Retina (tissue), 1 donor: ENCODE measurements around the gene VPS9D1.
"Not testable (repeated sequence)": the region's sequence is repeated elsewhere in the genome, so short reads cannot be mapped to it uniquely, and the experiment has no call there.

Experiments
- DNase-seq: peaks from one replicate; pipeline ENCODE4 v3.0.0-alpha.2; 2016

VPS9D1 gene

DNA sequence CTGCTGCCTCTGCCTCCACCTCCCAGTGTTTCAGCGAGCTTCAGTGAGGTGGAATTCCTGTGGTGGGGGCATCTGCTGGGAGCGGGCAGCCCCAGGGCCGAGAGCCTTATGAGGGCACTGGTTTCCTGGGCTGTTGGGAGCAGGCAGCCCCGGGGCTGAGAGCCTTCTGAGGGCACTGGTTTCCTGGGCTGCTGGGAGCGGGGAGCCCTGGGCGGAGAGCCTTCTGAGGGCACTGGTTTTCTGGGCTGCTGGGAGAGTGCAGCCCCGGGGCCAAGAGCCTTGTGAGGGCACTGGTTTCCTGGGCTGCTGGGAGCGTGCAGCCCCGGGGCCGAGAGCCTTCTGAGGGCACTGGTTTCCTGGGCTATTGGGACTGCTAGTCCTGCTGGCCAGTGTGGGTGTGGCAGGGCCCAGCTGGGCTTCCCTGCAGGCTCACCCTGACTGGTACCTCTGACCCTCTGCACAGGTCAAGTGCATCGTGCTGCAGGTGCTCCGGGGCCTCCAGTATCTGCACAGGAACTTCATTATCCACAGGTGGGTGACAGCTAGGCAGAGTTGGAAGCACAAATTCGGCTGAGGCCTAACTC, 28.6 kb downstream of the VPS9D1 start:
- DNase-seq = no peak

GRCh38 chr16:89691231-89691985, 29.3 kb downstream of the VPS9D1 start:
- DNase-seq = no peak

DNA sequence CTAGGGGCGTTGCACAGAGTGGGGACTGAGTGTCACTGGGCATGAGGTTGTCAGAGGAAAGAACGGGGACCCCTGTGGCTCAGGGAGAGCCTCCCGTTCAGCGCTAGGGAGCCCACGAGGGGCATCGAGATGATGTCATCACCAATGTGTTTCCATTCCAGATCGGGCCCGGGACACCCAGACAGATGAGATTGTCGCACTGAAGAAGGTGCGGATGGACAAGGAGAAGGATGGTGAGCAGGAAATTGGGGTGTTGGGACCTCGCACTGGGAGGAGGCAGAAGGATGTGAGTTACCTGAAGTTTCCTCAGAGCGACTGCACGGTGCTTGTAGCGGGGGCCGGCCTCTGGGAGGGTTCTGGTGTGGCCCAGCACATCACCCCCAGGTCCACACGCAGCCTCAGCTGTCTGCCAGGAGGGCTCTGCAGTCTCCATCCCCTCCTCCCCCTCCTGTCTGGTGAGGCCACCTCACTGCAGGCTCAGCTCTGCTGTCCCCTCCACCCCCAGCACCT, 30.3 kb downstream of the VPS9D1 start:
- DNase-seq = no peak

GRCh38 chr16:89689621-89690020, 31.1 kb downstream of the VPS9D1 start:
- DNase-seq = not testable (repeated sequence)

DNA sequence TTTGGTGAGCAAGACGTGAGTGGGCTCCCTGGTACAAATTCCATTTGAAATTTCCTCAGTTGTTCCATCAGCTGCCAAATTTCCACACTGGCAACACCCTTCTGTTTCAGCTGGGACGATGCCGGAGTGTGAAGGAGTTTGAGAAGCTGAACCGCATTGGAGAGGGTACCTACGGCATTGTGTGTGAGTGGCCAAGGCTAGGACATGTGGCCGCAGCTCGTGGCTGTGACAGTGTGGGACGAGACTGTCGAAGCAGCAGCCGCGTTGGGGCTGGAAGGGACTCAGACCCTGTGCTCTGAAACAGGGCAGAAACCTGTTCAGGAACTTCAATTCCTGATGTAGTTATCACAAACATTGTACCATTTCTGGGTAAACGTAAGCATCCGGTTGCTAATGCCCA, 31.6 kb downstream of the VPS9D1 start:
- no peak for DNase-seq

- DNase-seq = no peak
Observed at GRCh38 chr16:89688395-89688794, 32.3 kb downstream of the VPS9D1 start.

- DNase-seq = peak; percentile 84
Observed at GRCh38 chr16:89687092-89687940, 33.4 kb downstream of the VPS9D1 start.

DNA sequence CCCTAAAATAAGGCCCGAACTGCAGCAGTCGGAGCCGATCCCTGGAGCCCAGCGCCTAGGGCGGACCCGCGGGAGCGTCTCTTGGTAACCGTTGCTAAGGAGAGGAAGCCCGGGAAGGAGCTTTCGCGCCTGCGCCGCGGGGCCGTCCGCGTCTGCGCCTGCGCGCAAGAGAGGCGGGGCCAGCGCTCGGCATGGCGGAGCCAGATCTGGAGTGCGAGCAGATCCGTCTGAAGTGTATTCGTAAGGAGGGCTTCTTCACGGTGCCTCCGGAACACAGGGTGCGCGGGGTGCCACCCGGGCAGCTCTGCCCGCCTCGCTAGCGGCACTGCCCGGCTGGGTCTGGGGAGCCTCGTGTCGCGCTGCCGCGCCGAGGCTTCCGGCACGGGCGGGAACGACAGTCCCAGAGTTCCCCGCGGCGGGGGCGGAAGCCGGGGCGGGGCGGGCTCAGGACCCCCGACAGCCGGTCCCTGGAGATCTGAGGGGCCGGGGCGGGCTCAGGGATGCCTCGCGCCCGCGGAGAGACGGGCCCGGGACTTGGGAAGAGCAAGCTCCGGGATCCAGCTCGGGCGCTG, 34.1 kb downstream of the VPS9D1 start, which contains the start of gene CDK10:
Gene CDK10 (plus strand): TSS at position 170 of the 572 bp plus-strand sequence. CDS start 22 bp downstream, at position 192.
- peak; percentile 99 for DNase-seq

DNA sequence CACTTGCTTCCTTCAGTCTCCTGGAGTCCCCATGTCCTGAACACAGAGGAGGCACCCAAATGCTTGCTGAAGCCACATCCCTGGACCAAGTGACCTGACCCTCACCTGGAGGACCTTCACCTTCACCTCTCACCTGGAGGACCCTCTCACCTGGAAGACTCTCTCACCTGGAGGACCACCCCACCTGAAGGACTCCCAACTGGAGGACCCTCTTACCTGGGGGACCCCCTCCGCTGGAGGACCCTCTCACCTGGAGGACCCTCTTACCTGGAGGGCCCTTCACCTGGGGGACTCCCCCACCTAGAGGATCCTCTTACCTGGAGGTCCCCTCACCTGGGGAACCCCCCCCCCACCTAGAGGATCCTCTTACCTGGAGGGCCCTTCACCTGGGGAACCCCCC, 34.8 kb downstream of the VPS9D1 start:
- DNase-seq = no peak

- no peak for DNase-seq
Observed at GRCh38 chr16:89678258-89678657, 42.4 kb downstream of the VPS9D1 start.

DNA sequence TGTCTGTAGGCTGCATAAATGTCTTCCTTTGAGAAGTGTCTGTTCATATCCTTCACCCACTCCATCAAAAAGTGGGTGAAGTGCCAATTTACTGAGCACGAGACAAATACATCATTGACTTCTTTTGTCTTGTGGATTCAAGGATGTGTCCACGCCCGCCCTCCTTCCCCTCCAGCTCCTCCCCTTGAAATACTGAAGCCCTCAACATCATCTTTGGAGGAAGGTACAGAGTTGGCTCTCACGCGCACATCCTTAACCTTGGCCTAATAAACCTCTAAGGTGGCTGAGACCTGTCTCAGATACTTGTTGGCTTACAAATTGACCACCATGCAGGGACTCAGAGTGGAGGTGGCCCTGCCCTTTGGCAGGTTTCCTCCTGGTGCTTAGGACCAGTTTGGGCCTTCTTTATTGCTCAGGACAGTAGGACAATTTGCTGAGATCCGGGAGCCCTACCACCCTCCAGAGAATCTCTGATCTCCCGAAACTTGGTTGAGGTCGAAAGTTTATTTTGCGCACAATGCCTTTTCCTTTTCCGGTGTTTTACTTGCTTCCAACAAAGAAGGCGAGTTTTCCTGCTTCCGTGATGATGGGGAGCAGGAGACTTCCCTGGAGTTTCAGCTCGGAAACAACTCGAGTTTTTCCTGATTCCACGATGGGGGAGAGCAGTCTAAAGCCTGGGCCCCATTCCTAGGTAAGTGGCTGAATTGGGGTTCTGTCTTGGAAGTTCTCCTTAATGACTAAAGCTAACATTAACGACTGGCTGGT, 48.3 kb downstream of the VPS9D1 start:
- DNase-seq = no peak

- not testable (repeated sequence) for DNase-seq
Observed at GRCh38 chr16:89671565-89671964, 49.1 kb downstream of the VPS9D1 start.

DNA sequence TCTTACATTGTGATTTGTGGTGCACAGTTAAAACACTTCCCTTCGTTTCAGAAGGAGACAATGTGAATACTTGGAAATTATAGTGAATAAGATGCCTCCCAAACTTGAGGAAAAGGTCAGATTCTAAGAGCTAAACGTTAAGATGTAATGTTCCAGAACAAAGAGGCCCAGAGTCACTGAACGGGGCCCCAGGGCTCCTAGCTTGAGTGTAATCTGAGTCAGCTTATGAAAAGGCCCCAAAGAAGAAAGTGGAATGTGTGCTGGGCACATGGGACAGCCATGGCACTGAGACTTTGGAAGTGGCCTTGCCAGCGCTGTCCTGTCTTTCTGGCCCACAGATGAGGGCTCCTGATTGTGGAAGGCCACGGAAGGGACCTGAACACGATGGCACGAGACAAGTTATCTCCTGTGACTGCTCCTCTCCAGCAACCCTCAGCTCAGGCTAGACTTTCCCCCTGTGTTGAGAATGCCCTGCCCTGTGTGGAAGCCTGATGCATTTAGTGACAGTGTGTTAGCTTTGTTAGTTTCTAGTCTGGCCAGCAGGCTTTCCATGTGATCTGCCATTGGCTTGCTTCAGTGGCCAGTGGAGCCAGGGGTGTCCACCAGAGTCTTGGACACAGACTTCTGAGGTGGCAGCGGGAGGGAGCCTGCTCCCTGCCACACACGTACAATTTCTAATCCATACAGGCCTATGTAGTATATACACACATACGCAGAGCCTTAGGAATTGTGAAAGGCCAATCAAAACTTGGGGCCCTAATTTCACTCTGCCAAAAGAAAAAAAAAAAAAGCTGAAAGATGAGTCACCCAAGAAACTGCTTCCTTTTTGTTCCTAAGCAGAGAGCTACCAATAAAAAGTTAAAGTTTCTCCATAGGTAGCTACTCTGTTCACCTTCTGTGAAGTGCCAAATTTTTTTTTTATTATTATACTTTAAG, 49.9 kb downstream of the VPS9D1 start:
- DNase-seq = no peak

GRCh38 chr16:89669755-89670154, 50.9 kb downstream of the VPS9D1 start:
- DNase-seq = no peak

GRCh38 chr16:89668790-89669158, 51.9 kb downstream of the VPS9D1 start:
- DNase-seq = no peak

- DNase-seq = no peak
Observed at GRCh38 chr16:89667633-89668032, 53.1 kb downstream of the VPS9D1 start.

GRCh38 chr16:89667000-89667399, 53.7 kb downstream of the VPS9D1 start:
- not testable (repeated sequence) for DNase-seq

GRCh38 chr16:89664238-89664637, 56.5 kb downstream of the VPS9D1 start:
- DNase-seq = not testable (repeated sequence)

DNA sequence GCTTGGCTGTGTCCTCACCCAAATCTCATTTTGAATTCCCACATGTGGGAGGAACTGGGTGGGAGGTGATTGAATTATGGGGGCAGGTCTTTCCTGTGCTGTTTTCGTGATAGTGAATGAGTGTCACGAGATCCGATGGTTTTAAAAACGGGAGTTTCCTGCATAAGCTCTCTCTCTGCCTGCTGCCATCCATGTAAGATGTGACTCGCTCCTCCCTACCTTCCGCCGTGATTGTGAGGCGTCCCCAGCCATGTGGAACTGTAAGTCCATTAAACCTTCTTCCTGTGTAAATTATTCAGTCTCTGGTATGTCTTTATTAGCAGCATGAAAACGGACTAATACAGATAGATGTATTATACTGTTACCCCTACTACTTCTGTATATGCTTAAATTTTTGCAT, 59.5 kb downstream of the VPS9D1 start:
- DNase-seq = no peak

- no peak for DNase-seq
Observed at GRCh38 chr16:89660146-89660545, 60.6 kb downstream of the VPS9D1 start.
